ENCODE data around the gene THRSP. TPM values are rescaled to one million over a fixed set of nuclear protein-coding genes. Genes with fewer than 3 reads are reported as not detected.
"Not testable (repeated sequence)": the region's sequence is repeated elsewhere in the genome, so short reads cannot be mapped to it uniquely, and the experiment has no call there.

The THRSP gene
- total and polyA plus RNA-seq, 2 donors (not counting 1 experiment from before 2014, with no cell fraction given), result not detected

- Mint-ChIP-seq H3K27ac (no peak overlapping the region), H3K27me3 (no peaks in the 10 kb centered on the region), H3K9me3 (ENCODE audit: insufficient read depth) (no peaks in the 10 kb centered on the region), H3K4me3 (no peak overlapping the region), H3K4me1 (peaks cover 4% of the 10 kb centered on the region)
- ATAC-seq (ENCODE audit: low read depth) (no peak), DNase-seq (no peak)
- H3K79me2 ChIP-seq (ENCODE audit: control insufficient read depth, insufficient read depth, low read length), result no peaks in the 10 kb centered on the region
- no peaks in the 10 kb centered on the region for H3K4me1 ChIP-seq (ENCODE audit: control insufficient read depth in 2 of 2, insufficient read depth in 2 of 2, low read length in 2 of 2)
- no peak overlapping the region for H3K9ac ChIP-seq (ENCODE audit: low read length)
- H3K9me3 ChIP-seq (ENCODE audit: control extremely low read depth in 1 of 3, control insufficient read depth in 2 of 3, insufficient read depth in 1 of 3, low read length in 2 of 3), result no peaks in the 10 kb centered on the region
- H4K20me1 ChIP-seq (ENCODE audit: control insufficient read depth, insufficient read depth, low read length, poor library complexity, severe bottlenecking), result no peaks in the 10 kb centered on the region
- H3K27ac ChIP-seq (ENCODE audit: low read length in 2 of 2), result no peak overlapping the region
- TF ChIP-seq EZH2 (IDR thresholded peaks at IDR 0.05; ENCODE audit: borderline replicate concordance, insufficient read depth, low read depth, low read length, poor library complexity, severe bottlenecking), result no peak
- TF ChIP-seq CTCF (IDR thresholded peaks at IDR 0.05), result no peak
- no CpG with 5 or more reads among the region's 3 CpGs for WGBS (ENCODE audit: insufficient coverage)
- no peak overlapping the region for H3K4me3 ChIP-seq (ENCODE audit: control extremely low read depth in 1 of 5, extremely low read depth in 1 of 5, insufficient read depth in 1 of 5, low read depth in 2 of 5, low read length in 4 of 5)
- ChIA-PET POLR2A (no interaction called here), CTCF (interaction anchor here (1.0 to 1.7 kb wide), 2 partner anchors 44 to 478 kb away, joined by 3 to 5 read pairs; no protein-coding TSS in a partner anchor)
- H2AFZ ChIP-seq (ENCODE audit: insufficient read depth, low read depth, low read length, poor library complexity, severe bottlenecking), result no peak overlapping the region
- intact Hi-C loops (cut with micrococcal nuclease), result no loop called here
- no peaks in the 10 kb centered on the region for H3K27me3 ChIP-seq (replicated peaks in 1 of 4; ENCODE audit: control extremely low read depth in 1 of 4, control insufficient read depth in 3 of 4, insufficient read depth in 4 of 4, low read length in 3 of 4)
- no peak overlapping the region for H3K4me2 ChIP-seq (replicated peaks; ENCODE audit: low read depth, low read length, poor library complexity, severe bottlenecking)
- no peaks in the 10 kb centered on the region for H3K36me3 ChIP-seq (replicated peaks in 1 of 2; ENCODE audit: control extremely low read depth in 1 of 2, control insufficient read depth in 1 of 2, extremely low read depth in 1 of 2, insufficient read depth in 2 of 2, low read length in 1 of 2)
These were observed 22.3 kb downstream of the THRSP start for GRCh38 chr11:78085972-78086371.

- H3K9me3 ChIP-seq (ENCODE audit: control extremely low read depth in 1 of 3, control insufficient read depth in 2 of 3, insufficient read depth in 1 of 3, low read length in 2 of 3); POLR2A ChIA-PET; H3K27ac Mint-ChIP-seq; H3K36me3 ChIP-seq (replicated peaks in 1 of 2; ENCODE audit: control extremely low read depth in 1 of 2, control insufficient read depth in 1 of 2, extremely low read depth in 1 of 2, insufficient read depth in 2 of 2, low read length in 1 of 2); H4K20me1 ChIP-seq (ENCODE audit: control insufficient read depth, insufficient read depth, low read length, poor library complexity, severe bottlenecking); ATAC-seq (ENCODE audit: low read depth); H3K27ac ChIP-seq (ENCODE audit: low read length in 2 of 2); H3K27me3 ChIP-seq (replicated peaks in 1 of 4; ENCODE audit: control extremely low read depth in 1 of 4, control insufficient read depth in 3 of 4, insufficient read depth in 4 of 4, low read length in 3 of 4); H3K9me3 Mint-ChIP-seq (ENCODE audit: insufficient read depth); H3K27me3 Mint-ChIP-seq; H3K79me2 ChIP-seq (ENCODE audit: control insufficient read depth, insufficient read depth, low read length); DNase-seq; H3K4me3 ChIP-seq (ENCODE audit: control extremely low read depth in 1 of 5, extremely low read depth in 1 of 5, insufficient read depth in 1 of 5, low read depth in 2 of 5, low read length in 4 of 5); H3K4me1 Mint-ChIP-seq; H3K4me2 ChIP-seq (replicated peaks; ENCODE audit: low read depth, low read length, poor library complexity, severe bottlenecking); H3K4me1 ChIP-seq (ENCODE audit: control insufficient read depth in 2 of 2, insufficient read depth in 2 of 2, low read length in 2 of 2); intact Hi-C loops (cut with micrococcal nuclease); H3K4me3 Mint-ChIP-seq; H3K9ac ChIP-seq (ENCODE audit: low read length); H2AFZ ChIP-seq (ENCODE audit: insufficient read depth, low read depth, low read length, poor library complexity, severe bottlenecking): not testable (repeated sequence)
- CTCF ChIA-PET, result interaction anchor here (1.0 to 1.7 kb wide), 2 partner anchors 45 to 478 kb away, joined by 3 to 5 read pairs; no protein-coding TSS in a partner anchor
- 97% methylated on average over 5 of the region's 6 CpGs for WGBS (ENCODE audit: insufficient coverage)
These were observed 22.9 kb downstream of the THRSP start for GRCh38 chr11:78086521-78087074.
